Breast epithelium (tissue), 3 donors: Measurements from ENCODE around the gene RILP.

Experiments used
- POLR2AphosphoS5 ChIP-seq, 3 donors: sonication (generic); formaldehyde crosslinking; IDR thresholded peaks; one replicate each; pipeline ENCODE4 v1.6.1; 2017; ENCODE audit warnings: antibody characterized with exemption in 3 of 3
- TF ChIP-seq, protein P1 (sequence below), 3 donors: fragments of 450-650 bp; IDR thresholded peaks; one replicate each; pipeline ENCODE4 v1.5.1; 2016 to 2017; ENCODE audit warnings: antibody characterized with exemption in 3 of 3, mild to moderate bottlenecking in 3 of 3, moderate library complexity in 3 of 3

GRCh38 chr17:1643293-1643998, 6.2 kb downstream of the RILP start:
- no peak for TF ChIP-seq POLR2AphosphoS5 (IDR thresholded peaks at IDR 0.05)
- TF ChIP-seq, protein P1, sequence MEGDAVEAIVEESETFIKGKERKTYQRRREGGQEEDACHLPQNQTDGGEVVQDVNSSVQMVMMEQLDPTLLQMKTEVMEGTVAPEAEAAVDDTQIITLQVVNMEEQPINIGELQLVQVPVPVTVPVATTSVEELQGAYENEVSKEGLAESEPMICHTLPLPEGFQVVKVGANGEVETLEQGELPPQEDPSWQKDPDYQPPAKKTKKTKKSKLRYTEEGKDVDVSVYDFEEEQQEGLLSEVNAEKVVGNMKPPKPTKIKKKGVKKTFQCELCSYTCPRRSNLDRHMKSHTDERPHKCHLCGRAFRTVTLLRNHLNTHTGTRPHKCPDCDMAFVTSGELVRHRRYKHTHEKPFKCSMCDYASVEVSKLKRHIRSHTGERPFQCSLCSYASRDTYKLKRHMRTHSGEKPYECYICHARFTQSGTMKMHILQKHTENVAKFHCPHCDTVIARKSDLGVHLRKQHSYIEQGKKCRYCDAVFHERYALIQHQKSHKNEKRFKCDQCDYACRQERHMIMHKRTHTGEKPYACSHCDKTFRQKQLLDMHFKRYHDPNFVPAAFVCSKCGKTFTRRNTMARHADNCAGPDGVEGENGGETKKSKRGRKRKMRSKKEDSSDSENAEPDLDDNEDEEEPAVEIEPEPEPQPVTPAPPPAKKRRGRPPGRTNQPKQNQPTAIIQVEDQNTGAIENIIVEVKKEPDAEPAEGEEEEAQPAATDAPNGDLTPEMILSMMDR (IDR thresholded peaks at IDR 0.05) = peak in 1 of 3 donors; percentile 25
